ENCODE data around the gene TBCD. TPM values are rescaled to one million over a fixed set of nuclear protein-coding genes. Genes with fewer than 3 reads are reported as not detected.
"Not testable (repeated sequence)": the region's sequence is repeated elsewhere in the genome, so short reads cannot be mapped to it uniquely, and the experiment has no call there.

TBCD gene
- total RNA-seq, 1 experiment from 2014 or later = 173 TPM

GRCh38 chr17:82740906-82741759, 10.7 kb upstream of the TBCD start:
- no peak overlapping the region for H3K4me3 Mint-ChIP-seq
- H3K9me3 Mint-ChIP-seq = peaks cover 30% of the 10 kb centered on the region
- ChIA-PET POLR2A (no interaction called here), CTCF (no interaction called here)
- ATAC-seq (no peak), DNase-seq (ENCODE audit: low spot score) (no peak)
- H3K4me1 Mint-ChIP-seq = peaks cover 20% of the 10 kb centered on the region
- peaks cover 48% of the 10 kb centered on the region for H3K36me3 Mint-ChIP-seq
- H3K27me3 Mint-ChIP-seq (ENCODE audit: low read depth) = peaks cover 2% of the 10 kb centered on the region; the same call in 1 of the 2 replicates
- H3K27ac Mint-ChIP-seq = no peak overlapping the region; the same call in 1 of the 2 replicates
- TF ChIP-seq CREB1 (CRISPR knock-in tag; IDR thresholded peaks at IDR 0.05) = no peak
- peak; percentile 74 for TF ChIP-seq GABPB1 (CRISPR knock-in tag; IDR thresholded peaks at IDR 0.05)

- ATAC-seq = peak; percentile 79
- CTCF ChIA-PET = interaction anchor here (0.7 to 1.3 kb wide), 5 partner anchors 8 to 75 kb away, joined by 3 to 6 read pairs (median 4); partner anchors contain the start of genes FN3K and FN3KRP
- DNase-seq (ENCODE audit: low spot score) = peak; percentile 33
Observed at GRCh38 chr17:82743344-82744219, 8.3 kb upstream of the TBCD start.

GRCh38 chr17:82744736-82745135, 7.1 kb upstream of the TBCD start:
- not testable (repeated sequence) for ATAC-seq, H3K4me3 Mint-ChIP-seq, H3K27ac Mint-ChIP-seq

More at GRCh38 chr17:82743344-82744219, 8.3 kb upstream of the TBCD start:
- TF ChIP-seq ZNF512 (CRISPR knock-in tag; IDR thresholded peaks at IDR 0.05; ENCODE audit: borderline replicate concordance) (no peak), SMAD4 (CRISPR knock-in tag; IDR thresholded peaks at IDR 0.05) (no peak), E2F4 (CRISPR knock-in tag; IDR thresholded peaks at IDR 0.05; ENCODE audit: borderline replicate concordance, low read depth) (no peak), TCF7 (CRISPR knock-in tag; IDR thresholded peaks at IDR 0.05; ENCODE audit: low read depth) (no peak)
- Mint-ChIP-seq H3K4me3 (no peak overlapping the region), H3K9me3 (peaks cover 41% of the 10 kb centered on the region), H3K4me1 (peaks cover 18% of the 10 kb centered on the region), H3K27ac (peak overlapping the region; percentile 57; the same call in 1 of the 2 replicates), H3K36me3 (peaks cover 63% of the 10 kb centered on the region), H3K27me3 (ENCODE audit: low read depth) (no peaks in the 10 kb centered on the region)
- POLR2A ChIA-PET = no interaction called here

GRCh38 chr17:82745524-82745923, 6.3 kb upstream of the TBCD start:
- ChIA-PET POLR2A (no interaction called here), CTCF (no interaction called here)
- DNase-seq (ENCODE audit: low spot score) (no peak), ATAC-seq (no peak)
- H3K9me3 Mint-ChIP-seq = peaks cover 36% of the 10 kb centered on the region
- no peak overlapping the region for H3K27ac Mint-ChIP-seq
- peaks cover 13% of the 10 kb centered on the region for H3K27me3 Mint-ChIP-seq (ENCODE audit: low read depth)
- H3K4me3 Mint-ChIP-seq = no peak overlapping the region
- peaks cover 18% of the 10 kb centered on the region for H3K4me1 Mint-ChIP-seq
- H3K36me3 Mint-ChIP-seq = peaks cover 61% of the 10 kb centered on the region
- no peak for TF ChIP-seq FOXK1 (CRISPR knock-in tag; IDR thresholded peaks at IDR 0.05)
- TF ChIP-seq RELA (CRISPR knock-in tag; IDR thresholded peaks at IDR 0.05; ENCODE audit: borderline replicate concordance) = no peak
- no peak for TF ChIP-seq FOXJ3 (CRISPR knock-in tag; IDR thresholded peaks at IDR 0.05; ENCODE audit: borderline replicate concordance)
- TF ChIP-seq AR (CRISPR knock-in tag; IDR thresholded peaks at IDR 0.05) = no peak
- TF ChIP-seq PREB (CRISPR knock-in tag; IDR thresholded peaks at IDR 0.05; ENCODE audit: borderline replicate concordance) = no peak
- no peak for TF ChIP-seq ATF1 (CRISPR knock-in tag; IDR thresholded peaks at IDR 0.05)
- no peak for TF ChIP-seq TP53 (CRISPR knock-in tag; IDR thresholded peaks at IDR 0.05)
- no peak for TF ChIP-seq KAT7 (CRISPR knock-in tag; IDR thresholded peaks at IDR 0.05; ENCODE audit: borderline replicate concordance)
- no peak for TF ChIP-seq MLX (CRISPR knock-in tag; IDR thresholded peaks at IDR 0.05)
- no peak for TF ChIP-seq ATF6 (CRISPR knock-in tag; IDR thresholded peaks at IDR 0.05)

More at GRCh38 chr17:82744736-82745135, 7.1 kb upstream of the TBCD start:
- CTCF ChIA-PET; H3K27me3 Mint-ChIP-seq (ENCODE audit: low read depth); DNase-seq (ENCODE audit: low spot score); POLR2A ChIA-PET: not testable (repeated sequence)
- Mint-ChIP-seq H3K4me1 (peaks cover 18% of the 10 kb centered on the region), H3K9me3 (peaks cover 43% of the 10 kb centered on the region), H3K36me3 (peaks cover 69% of the 10 kb centered on the region)
